ENCODE data around the gene APAF1. TPM values are rescaled to one million over a fixed set of nuclear protein-coding genes. Genes with fewer than 3 reads are reported as not detected.

Gene APAF1
- 60.6 and 72.2 TPM in 2 replicates for total RNA-seq (2013; cell fraction: nucleolus; rRNA removed)
- 19.0 and 20.6 TPM in 2 replicates for total RNA-seq (2014; rRNA removed)
- 19.1 and 20.2 TPM in 2 replicates for total RNA-seq (2014; rRNA removed; fragmentation: Illumina TruSeq; extraction: Trizol)
- total RNA-seq (2021): 13.5 and 18.0 TPM in 2 replicates
- polyA plus RNA-seq (2011; ENCODE audit: low read depth): 4.6 TPM
- polyA plus RNA-seq (2011; rRNA removed): 17.3 and 32.0 TPM in 2 replicates
- polyA plus RNA-seq (2011; cell fraction: cytosol; rRNA removed): 9.2 and 10.1 TPM in 2 replicates
- 11.3 and 12.8 TPM in 2 replicates for polyA plus RNA-seq (2011; cell fraction: nucleus; rRNA removed)
- polyA plus RNA-seq (2012): 8.4 and 12.2 TPM in 2 replicates
- polyA plus RNA-seq (2014; fragmentation: Illumina TruSeq; extraction: Trizol): 16.3 and 26.8 TPM in 2 replicates
- polyA plus RNA-seq (2014; fragmentation: Nextera tagmentation; extraction: Ambion mirVana): 1 to 10 TPM; 4.2 to 5.0 TPM
- 10.2 and 10.6 TPM in 2 replicates for polyA plus RNA-seq (2014; rRNA removed)
- 10 to 100 TPM in 1 of 2 experiments, 1 to 10 TPM in 1; 9.0 to 12.0 TPM for polyA plus RNA-seq (2016; fragmentation: Nextera tagmentation; extraction: Ambion mirVana)
- polyA minus RNA-seq (2011; rRNA and poly(A)+ RNA removed): 22.7 and 27.2 TPM in 2 replicates
- 10.9 and 14.4 TPM in 2 replicates for polyA minus RNA-seq (2011; cell fraction: cytosol; rRNA and poly(A)+ RNA removed)
- 13.2 and 25.1 TPM in 2 replicates for polyA minus RNA-seq (2011; cell fraction: nucleus; rRNA and poly(A)+ RNA removed)
- percentile 76 among the genes with signal in this experiment for Bru-seq, nascent RNA
- percentile 80 among the genes with signal in this experiment for BruChase-seq, experiment 1, labeled RNA remaining after a 6-hour chase
- percentile 81 among the genes with signal in this experiment for BruChase-seq, experiment 2, labeled RNA remaining after a 2-hour chase
- long read RNA-seq, experiment 1: 0 reads
- long read RNA-seq, experiment 2, partial matches to known transcripts: 6 of 7 reads
- long read RNA-seq, experiment 2, other reads (novel, unspliced or antisense): 1 of 7 reads

GRCh38 chr12:98644712-98645571 lies at the start of gene APAF1, which contains the start of gene IKBIP:
APAF1 (plus strand) TSS chr12:98645290; CDS start chr12:98648360, 3,070 bp downstream.
IKBIP (minus strand) TSS chr12:98644788; CDS start chr12:98644701, 87 bp downstream.
- peak; percentile 87 for ATAC-seq
- peak within 1 kb of the TSS; percentile 94 for H3K27ac ChIP-seq (ENCODE audit: control insufficient read depth, insufficient read depth)
- H3K79me2 ChIP-seq (ENCODE audit: control insufficient read depth, insufficient read depth, low read length): peaks cover 72% of the 10 kb centered on the region
- H3K27me3 ChIP-seq (replicated peaks in 1 of 2; ENCODE audit: control insufficient read depth in 2 of 2, insufficient read depth in 2 of 2, low read length in 1 of 2): no peaks in the 10 kb centered on the region
- intact Hi-C loops (cut with micrococcal nuclease; ENCODE audit: unreplicated experiment) (loop anchor here (1.0 kb wide), 1 partner anchor 52 kb away; the partner anchor contains the start of gene SLC25A3), in situ Hi-C loops (cut with MboI) (no loop called here)
- ChIA-PET SMC1A (ENCODE audit: uncharacterized antibody, unreplicated experiment) (interaction anchor here (0.9 to 3.8 kb wide), 10 partner anchors 18 to 1735 kb away, joined by 3 to 46 read pairs (median 4); partner anchors contain the start of gene SLC25A3), RAD21 (ENCODE audit: unreplicated experiment) (interaction anchor here (1.2 to 2.2 kb wide), 6 partner anchors 9 to 354 kb away, joined by 3 to 17 read pairs (median 5); partner anchors contain the start of gene SLC25A3), CTCF (interaction anchor here (0.5 to 1.9 kb wide), 2 partner anchors 43 to 354 kb away, joined by 3 to 6 read pairs; no protein-coding TSS in a partner anchor), POLR2A (interaction anchor here (0.6 to 6.7 kb wide), 13 partner anchors 9 to 154 kb away, joined by 3 to 41 read pairs (median 4); partner anchors contain the start of genes SLC25A3 and TMPO)
- no TSS peak for BruUV-seq (replicated peaks)
- peak within 1 kb of the TSS; percentile 77 for H3K4me2 ChIP-seq (ENCODE audit: control insufficient read depth, insufficient read depth)
- peak; percentile 81 for FAIRE-seq
- WGBS (ENCODE audit: insufficient coverage, insufficient replicate concordance, low lambda C conversion rate, missing lambda C conversion rate): 1% methylated on average over 88 of the region's 91 CpGs
- H3K9ac ChIP-seq (ENCODE audit: control insufficient read depth, insufficient read depth, low read length): peak within 1 kb of the TSS; percentile 93
- H3K4me3 ChIP-seq: peak within 1 kb of the TSS; percentile 98
- H2AFZ ChIP-seq (ENCODE audit: control insufficient read depth, low read depth, low read length): peak within 1 kb of the TSS; percentile 92
- no peaks in the 10 kb centered on the region for H3K9me3 ChIP-seq (replicated peaks; ENCODE audit: control insufficient read depth, insufficient read depth, low read length)
- DNase-seq (ENCODE audit: low read depth, low spot score): peak; percentile 76
- no peaks in the 10 kb centered on the region for H3K4me1 ChIP-seq (ENCODE audit: control insufficient read depth, insufficient read depth, low read length)
- peaks cover 0 to 8% of the 10 kb centered on the region in 2 experiments; a peak in 1 of 4 replicates for H3K36me3 ChIP-seq (ENCODE audit: control insufficient read depth in 2 of 2, insufficient read depth in 2 of 2, low read length in 1 of 2)
- no peaks in the 10 kb centered on the region for H4K20me1 ChIP-seq (ENCODE audit: control insufficient read depth, insufficient read depth)
- TF ChIP-seq CBX3 (IDR thresholded peaks at IDR 0.05; ENCODE audit: borderline replicate concordance, low read depth): no peak
- TF ChIP-seq JUNB (IDR thresholded peaks at IDR 0.05): no peak
- no peak for TF ChIP-seq KAT2A (conservative IDR thresholded peaks at IDR 0.05; ENCODE audit: control insufficient read depth, low read depth, low read length)
- no peak; the same call in none of the 2 replicates for TF ChIP-seq DPF2 (IDR thresholded peaks at IDR 0.05)
- peak; percentile 76; the same call in 1 of the 2 replicates for TF ChIP-seq NFYB (IDR thresholded peaks at IDR 0.05; ENCODE audit: insufficient read depth, low read depth, low read length)
- TF ChIP-seq CHD1 (IDR thresholded peaks at IDR 0.05; ENCODE audit: low read depth, low read length): peak; percentile 50; the same call in 1 of the 2 replicates
- TF ChIP-seq, protein P1, sequence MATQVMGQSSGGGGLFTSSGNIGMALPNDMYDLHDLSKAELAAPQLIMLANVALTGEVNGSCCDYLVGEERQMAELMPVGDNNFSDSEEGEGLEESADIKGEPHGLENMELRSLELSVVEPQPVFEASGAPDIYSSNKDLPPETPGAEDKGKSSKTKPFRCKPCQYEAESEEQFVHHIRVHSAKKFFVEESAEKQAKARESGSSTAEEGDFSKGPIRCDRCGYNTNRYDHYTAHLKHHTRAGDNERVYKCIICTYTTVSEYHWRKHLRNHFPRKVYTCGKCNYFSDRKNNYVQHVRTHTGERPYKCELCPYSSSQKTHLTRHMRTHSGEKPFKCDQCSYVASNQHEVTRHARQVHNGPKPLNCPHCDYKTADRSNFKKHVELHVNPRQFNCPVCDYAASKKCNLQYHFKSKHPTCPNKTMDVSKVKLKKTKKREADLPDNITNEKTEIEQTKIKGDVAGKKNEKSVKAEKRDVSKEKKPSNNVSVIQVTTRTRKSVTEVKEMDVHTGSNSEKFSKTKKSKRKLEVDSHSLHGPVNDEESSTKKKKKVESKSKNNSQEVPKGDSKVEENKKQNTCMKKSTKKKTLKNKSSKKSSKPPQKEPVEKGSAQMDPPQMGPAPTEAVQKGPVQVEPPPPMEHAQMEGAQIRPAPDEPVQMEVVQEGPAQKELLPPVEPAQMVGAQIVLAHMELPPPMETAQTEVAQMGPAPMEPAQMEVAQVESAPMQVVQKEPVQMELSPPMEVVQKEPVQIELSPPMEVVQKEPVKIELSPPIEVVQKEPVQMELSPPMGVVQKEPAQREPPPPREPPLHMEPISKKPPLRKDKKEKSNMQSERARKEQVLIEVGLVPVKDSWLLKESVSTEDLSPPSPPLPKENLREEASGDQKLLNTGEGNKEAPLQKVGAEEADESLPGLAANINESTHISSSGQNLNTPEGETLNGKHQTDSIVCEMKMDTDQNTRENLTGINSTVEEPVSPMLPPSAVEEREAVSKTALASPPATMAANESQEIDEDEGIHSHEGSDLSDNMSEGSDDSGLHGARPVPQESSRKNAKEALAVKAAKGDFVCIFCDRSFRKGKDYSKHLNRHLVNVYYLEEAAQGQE (IDR thresholded peaks at IDR 0.05; ENCODE audit: low read depth, low read length): no peak
- TF ChIP-seq HDAC6 (IDR thresholded peaks at IDR 0.05; ENCODE audit: unreplicated experiment): no peak
- TF ChIP-seq, protein P2, sequence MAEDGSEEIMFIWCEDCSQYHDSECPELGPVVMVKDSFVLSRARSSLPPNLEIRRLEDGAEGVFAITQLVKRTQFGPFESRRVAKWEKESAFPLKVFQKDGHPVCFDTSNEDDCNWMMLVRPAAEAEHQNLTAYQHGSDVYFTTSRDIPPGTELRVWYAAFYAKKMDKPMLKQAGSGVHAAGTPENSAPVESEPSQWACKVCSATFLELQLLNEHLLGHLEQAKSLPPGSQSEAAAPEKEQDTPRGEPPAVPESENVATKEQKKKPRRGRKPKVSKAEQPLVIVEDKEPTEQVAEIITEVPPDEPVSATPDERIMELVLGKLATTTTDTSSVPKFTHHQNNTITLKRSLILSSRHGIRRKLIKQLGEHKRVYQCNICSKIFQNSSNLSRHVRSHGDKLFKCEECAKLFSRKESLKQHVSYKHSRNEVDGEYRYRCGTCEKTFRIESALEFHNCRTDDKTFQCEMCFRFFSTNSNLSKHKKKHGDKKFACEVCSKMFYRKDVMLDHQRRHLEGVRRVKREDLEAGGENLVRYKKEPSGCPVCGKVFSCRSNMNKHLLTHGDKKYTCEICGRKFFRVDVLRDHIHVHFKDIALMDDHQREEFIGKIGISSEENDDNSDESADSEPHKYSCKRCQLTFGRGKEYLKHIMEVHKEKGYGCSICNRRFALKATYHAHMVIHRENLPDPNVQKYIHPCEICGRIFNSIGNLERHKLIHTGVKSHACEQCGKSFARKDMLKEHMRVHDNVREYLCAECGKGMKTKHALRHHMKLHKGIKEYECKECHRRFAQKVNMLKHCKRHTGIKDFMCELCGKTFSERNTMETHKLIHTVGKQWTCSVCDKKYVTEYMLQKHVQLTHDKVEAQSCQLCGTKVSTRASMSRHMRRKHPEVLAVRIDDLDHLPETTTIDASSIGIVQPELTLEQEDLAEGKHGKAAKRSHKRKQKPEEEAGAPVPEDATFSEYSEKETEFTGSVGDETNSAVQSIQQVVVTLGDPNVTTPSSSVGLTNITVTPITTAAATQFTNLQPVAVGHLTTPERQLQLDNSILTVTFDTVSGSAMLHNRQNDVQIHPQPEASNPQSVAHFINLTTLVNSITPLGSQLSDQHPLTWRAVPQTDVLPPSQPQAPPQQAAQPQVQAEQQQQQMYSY (CRISPR knock-in tag; IDR thresholded peaks at IDR 0.05): no peak
